GM19467 (cell line): Measurements from ENCODE around the gene CPNE2.
"Not testable (repeated sequence)": the region's sequence is repeated elsewhere in the genome, so short reads cannot be mapped to it uniquely, and the experiment has no call there.

Experiments used
- ATAC-seq: cut with Tn5 transposase; IDR thresholded peaks from one replicate; pipeline ENCODE4 v1.9.1; 2021; ENCODE audit warnings: mild to moderate bottlenecking, moderate library complexity; ENCODE audit not compliant: unreplicated experiment

CPNE2 gene

DNA sequence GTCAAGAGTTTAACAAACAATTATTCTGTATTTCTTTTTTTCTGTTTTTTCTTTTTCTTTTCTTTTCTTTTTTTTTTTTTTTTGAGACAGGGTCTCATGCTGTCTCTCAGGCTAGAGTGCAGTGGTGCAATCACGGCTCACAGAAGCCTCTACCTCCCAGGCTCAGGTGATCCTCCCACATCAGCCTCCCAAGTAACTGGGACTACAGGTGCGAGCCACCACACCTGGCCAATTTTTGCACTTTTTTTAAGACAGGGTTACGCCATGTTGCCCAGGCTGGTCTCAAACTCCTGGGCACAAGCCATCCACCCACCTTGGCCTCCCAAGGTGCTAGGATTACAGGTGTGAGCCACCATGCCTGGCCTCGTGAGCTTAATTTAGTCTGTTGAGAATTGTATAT, 97.1 kb downstream of the CPNE2 start:
- not testable (repeated sequence) for ATAC-seq

- ATAC-seq: no peak
Observed at GRCh38 chr16:57190136-57190535, 97.8 kb downstream of the CPNE2 start.

GRCh38 chr16:57191056-57191571, 98.7 kb downstream of the CPNE2 start:
- no peak for ATAC-seq

- no peak for ATAC-seq
Observed at GRCh38 chr16:57192146-57192545, 99.8 kb downstream of the CPNE2 start.

DNA sequence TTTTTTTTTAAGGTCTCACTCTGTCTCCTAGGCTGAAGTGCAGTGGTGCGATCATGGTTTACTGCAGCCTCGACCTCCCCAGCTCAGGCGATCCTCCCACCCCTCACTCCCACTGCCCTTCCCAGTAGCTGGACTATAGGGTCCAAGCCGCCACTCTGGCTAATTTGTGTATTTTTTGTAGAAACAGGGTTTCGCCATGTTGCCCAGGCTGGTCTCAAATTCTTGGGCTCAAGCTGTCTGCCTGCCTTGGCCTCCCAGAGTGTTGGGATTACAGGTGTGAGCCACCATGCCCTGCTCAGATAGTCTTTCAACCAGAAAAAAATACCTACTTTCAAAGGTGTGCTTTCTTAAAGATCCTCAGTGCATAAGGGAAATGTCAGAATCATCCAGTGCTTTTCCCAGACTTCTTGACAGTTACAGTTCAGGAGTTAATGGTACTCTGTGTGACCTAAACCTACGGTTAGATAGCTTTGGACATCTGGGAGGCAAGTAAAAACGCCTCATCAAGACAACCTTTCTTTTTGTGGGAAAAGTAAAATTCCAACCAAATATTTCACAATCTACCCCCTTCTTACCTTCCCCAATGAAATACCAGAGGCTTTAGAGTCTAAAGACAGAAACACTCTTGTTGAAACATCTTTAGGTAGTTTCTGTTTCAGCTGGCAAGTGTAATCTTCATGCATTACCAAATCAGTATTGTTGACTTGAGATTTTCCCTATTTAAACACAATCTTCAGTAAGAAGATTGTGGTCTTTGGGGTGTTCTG, 100.5 kb downstream of the CPNE2 start:
- no peak for ATAC-seq

DNA sequence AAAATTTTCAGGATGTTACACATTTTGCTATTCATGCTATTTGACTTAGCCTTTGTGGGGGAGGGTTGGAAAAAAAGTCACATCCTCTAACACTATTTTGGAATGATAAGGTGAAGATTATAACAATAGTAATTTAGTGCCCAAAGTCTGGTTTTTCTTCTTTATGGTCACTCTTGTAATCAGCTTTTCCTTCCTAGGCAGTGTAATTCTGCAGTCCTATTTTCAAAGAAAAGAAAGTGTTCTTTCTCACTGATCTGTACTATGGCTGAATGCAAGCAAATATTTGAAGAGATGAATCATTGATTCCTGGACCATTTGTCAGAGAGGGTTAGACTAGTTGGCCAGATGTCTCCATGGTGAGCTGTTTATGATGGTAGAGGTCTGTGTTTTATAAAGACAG, 102.1 kb downstream of the CPNE2 start:
- no peak for ATAC-seq

DNA sequence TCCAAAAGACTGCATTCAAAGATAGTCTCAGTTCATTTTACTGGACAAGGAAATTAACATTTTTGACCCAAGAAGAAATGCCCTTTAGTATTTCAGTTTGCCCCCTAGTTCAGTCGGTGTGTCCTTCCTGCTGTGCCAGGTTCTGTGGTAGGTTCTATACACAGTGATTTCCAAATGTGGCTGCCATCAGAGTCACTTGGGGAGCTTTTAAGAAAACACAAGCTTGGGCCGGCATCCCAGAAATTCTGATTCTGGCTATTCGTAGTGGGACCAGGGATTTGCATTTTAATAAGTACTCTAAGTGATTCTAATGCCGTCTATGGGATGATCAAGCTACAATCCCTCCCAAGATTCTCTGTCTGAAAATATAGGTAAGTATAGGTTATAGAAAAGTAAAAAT, 103.9 kb downstream of the CPNE2 start:
- no peak for ATAC-seq

DNA sequence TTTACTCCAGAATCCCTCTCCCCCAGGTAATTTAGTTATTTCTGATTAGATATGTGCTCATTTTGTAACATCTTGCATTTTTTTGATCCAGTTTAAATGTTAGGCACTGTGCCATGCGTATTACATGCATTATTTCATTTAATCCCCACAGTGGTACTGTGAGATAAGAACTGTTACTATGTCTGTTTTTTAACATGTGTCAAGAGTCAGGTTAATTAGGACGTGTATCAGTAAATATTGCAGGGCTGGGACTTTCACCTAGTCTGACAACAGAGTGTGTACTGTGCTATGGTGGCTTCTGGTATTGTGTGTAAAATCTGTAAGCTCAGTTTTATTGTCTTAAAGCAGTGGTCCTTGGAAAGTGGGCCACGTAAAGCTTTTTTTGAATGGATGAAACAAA, 104.4 kb downstream of the CPNE2 start:
- ATAC-seq: no peak
